PC-3 (cell line): ENCODE measurements around the gene DPF3. TPM values are rescaled to one million over a fixed set of nuclear protein-coding genes. Genes with fewer than 3 reads are reported as not detected.
A peak's percentile ranks its signal among the peaks of the same experiment; 100 is the strongest.

Experiments
- ATAC-seq: fragments of 200-7000 bp; cut with Tn5 transposase; 2 replicates; pipeline ENCODE4 v1.9.1; 2020; ENCODE audit warnings: mild to moderate bottlenecking, moderate library complexity
- BruUV-seq: library from RNA; stranded (reverse); fragments of 400-500 nt; replicated peaks from 2 replicates; lab custom pipeline; 2021; lab: Mats Ljungman, UMichigan
- CTCF ChIA-PET: fragments of 300-600 bp; sonication (Branson Sonifier 250); formaldehyde crosslinking; loops from one replicate; lab custom pipeline; 2022; ENCODE audit warnings: antibody characterized with exemption; lab: Charles Lee
- POLR2A ChIA-PET: fragments of 300-600 bp; sonication (Branson Sonifier 250); formaldehyde crosslinking; loops from one replicate; lab custom pipeline; 2022; ENCODE audit warnings: antibody characterized with exemption; ENCODE audit not compliant: unreplicated experiment; lab: Charles Lee
- DNase-seq: peaks from one replicate; pipeline ENCODE4 v3.0.0-alpha.2; 2015
- H2AFZ ChIP-seq: fragments of 300-600 bp; sonication (generic); 2 replicates; pipeline ENCODE4 v1.6.0; 2016; ENCODE audit warnings: antibody characterized with exemption, low read length
- H3F3A ChIP-seq: fragments of 300-600 bp; sonication (generic); one replicate; pipeline ENCODE4 v1.6.0; 2017; ENCODE audit warnings: antibody characterized with exemption, low read length, control low read depth, mild to moderate bottlenecking; ENCODE audit not compliant: unreplicated experiment
- H3K27ac ChIP-seq: fragments of 300-600 bp; sonication (generic); 2 replicates; pipeline ENCODE4 v1.5.1; 2016; ENCODE audit warnings: mild to moderate bottlenecking, low read length
- H3K27me3 ChIP-seq: fragments of 300-600 bp; sonication (generic); 2 replicates; pipeline ENCODE4 v1.6.1; 2016; ENCODE audit warnings: low read length, mixed read lengths
- H3K36me3 ChIP-seq: fragments of 300-600 bp; sonication (generic); 2 replicates; pipeline ENCODE4 v1.6.1; 2016; ENCODE audit warnings: low read depth, mixed run types, low read length, mixed read lengths
- H3K4me1 ChIP-seq: fragments of 300-600 bp; sonication (generic); 2 replicates; pipeline ENCODE4 v1.5.1; 2016; ENCODE audit warnings: low read length; ENCODE audit not compliant: insufficient read depth
- H3K4me2 ChIP-seq: fragments of 300-600 bp; sonication (generic); 2 replicates; pipeline ENCODE4 v1.6.0; 2016; ENCODE audit warnings: low read length
- H3K4me3 ChIP-seq: fragments of 300-600 bp; sonication (generic); 2 replicates; pipeline ENCODE4 v1.5.1; 2016; ENCODE audit warnings: mild to moderate bottlenecking, low read length, mixed read lengths
- H3K79me2 ChIP-seq: fragments of 300-600 bp; sonication (generic); 2 replicates; pipeline ENCODE4 v1.6.1; 2017; ENCODE audit warnings: low read length, mixed read lengths
- H3K9ac ChIP-seq: fragments of 300-600 bp; sonication (generic); 2 replicates; pipeline ENCODE4 v1.6.0; 2016; ENCODE audit warnings: mild to moderate bottlenecking, low read length
- H3K9me2 ChIP-seq: fragments of 300-600 bp; sonication (generic); replicated peaks from 2 replicates; pipeline ENCODE4 v1.6.1; 2016; ENCODE audit warnings: mixed run types, low read length, mixed read lengths
- H3K9me3 ChIP-seq: fragments of 300-600 bp; sonication (generic); 2 replicates; pipeline ENCODE4 v1.6.1; 2016; ENCODE audit warnings: low read length, mixed read lengths
- H4K20me1 ChIP-seq: fragments of 300-600 bp; sonication (generic); 2 replicates; pipeline ENCODE4 v1.6.1; 2016; ENCODE audit warnings: low read length, mixed read lengths
- EZH2 ChIP-seq: fragments of 300-600 bp; sonication (generic); IDR thresholded peaks from one replicate; pipeline ENCODE4 v1.6.1; 2017; ENCODE audit warnings: antibody characterized with exemption, mild to moderate bottlenecking, low read length; ENCODE audit not compliant: unreplicated experiment
- EZH2phosphoT487 ChIP-seq: fragments of 300-600 bp; sonication (generic); IDR thresholded peaks from 2 replicates; pipeline ENCODE4 v1.6.1; 2018; ENCODE audit warnings: mild to moderate bottlenecking, antibody characterized with exemption, low read length, borderline replicate concordance
- intact Hi-C: fragments of 100-400 bp; cut with micrococcal nuclease; formaldehyde crosslinking; loops from 2 replicates; pipeline ENCODE4 v1.9.0; 2023
- total RNA-seq: library from RNA; depleted of rRNA; stranded (reverse); fragments of >200 nt; gene quantifications from 2 replicates; pipeline ENCODE4 v1.2.3, GENCODE V29; 2014
- TF ChIP-seq, protein P1 (sequence below): fragments of 300-600 bp; sonication (generic); conservative IDR thresholded peaks from 2 replicates; pipeline ENCODE4 v1.5.1; 2017; ENCODE audit warnings: antibody characterized with exemption, low read depth, mild to moderate bottlenecking, low read length

DPF3 gene
- total RNA-seq, 1 experiment from 2014 or later, result 16.6 TPM

- no peaks in the 10 kb centered on the region for H3K36me3 ChIP-seq
- ATAC-seq (peak; percentile 30; the same call in 1 of the 2 replicates), DNase-seq (no peak)
- H3K27ac ChIP-seq, result no peak overlapping the region
- intact Hi-C loops, result no loop called here
- H3K27me3 ChIP-seq, result no peaks in the 10 kb centered on the region
- no peaks in the 10 kb centered on the region for H3K9me3 ChIP-seq
- H3K4me2 ChIP-seq, result no peak overlapping the region
- H3F3A ChIP-seq, result no peaks in the 10 kb centered on the region
- no peaks in the 10 kb centered on the region for H3K4me1 ChIP-seq
- no peaks in the 10 kb centered on the region for H3K9me2 ChIP-seq
- no peak overlapping the region for H3K9ac ChIP-seq
- BruUV-seq, result no TSS peak
- POLR2A ChIA-PET, result interaction anchor here (0.6 kb wide), 1 partner anchor 124 kb away, joined by 3 read pairs; no protein-coding TSS in a partner anchor
- H3K4me3 ChIP-seq, result no peak overlapping the region
- H2AFZ ChIP-seq, result no peak overlapping the region
- CTCF ChIA-PET, result no interaction called here
- TF ChIP-seq, protein P1, sequence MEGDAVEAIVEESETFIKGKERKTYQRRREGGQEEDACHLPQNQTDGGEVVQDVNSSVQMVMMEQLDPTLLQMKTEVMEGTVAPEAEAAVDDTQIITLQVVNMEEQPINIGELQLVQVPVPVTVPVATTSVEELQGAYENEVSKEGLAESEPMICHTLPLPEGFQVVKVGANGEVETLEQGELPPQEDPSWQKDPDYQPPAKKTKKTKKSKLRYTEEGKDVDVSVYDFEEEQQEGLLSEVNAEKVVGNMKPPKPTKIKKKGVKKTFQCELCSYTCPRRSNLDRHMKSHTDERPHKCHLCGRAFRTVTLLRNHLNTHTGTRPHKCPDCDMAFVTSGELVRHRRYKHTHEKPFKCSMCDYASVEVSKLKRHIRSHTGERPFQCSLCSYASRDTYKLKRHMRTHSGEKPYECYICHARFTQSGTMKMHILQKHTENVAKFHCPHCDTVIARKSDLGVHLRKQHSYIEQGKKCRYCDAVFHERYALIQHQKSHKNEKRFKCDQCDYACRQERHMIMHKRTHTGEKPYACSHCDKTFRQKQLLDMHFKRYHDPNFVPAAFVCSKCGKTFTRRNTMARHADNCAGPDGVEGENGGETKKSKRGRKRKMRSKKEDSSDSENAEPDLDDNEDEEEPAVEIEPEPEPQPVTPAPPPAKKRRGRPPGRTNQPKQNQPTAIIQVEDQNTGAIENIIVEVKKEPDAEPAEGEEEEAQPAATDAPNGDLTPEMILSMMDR, result no peak
- TF ChIP-seq EZH2, result no peak
- TF ChIP-seq EZH2phosphoT487, result no peak
- peaks cover 7% of the 10 kb centered on the region; the same call in 1 of the 2 replicates for H3K79me2 ChIP-seq
- H4K20me1 ChIP-seq, result no peaks in the 10 kb centered on the region
Observed at GRCh38 chr14:72788972-72789728, 104.8 kb downstream of the DPF3 start.

- Histone ChIP-seq H3K4me1 (no peaks in the 10 kb centered on the region), H3K27ac (no peak overlapping the region), H3K9me2 (no peaks in the 10 kb centered on the region), H3K4me2 (no peak overlapping the region), H2AFZ (no peak overlapping the region), H3K9me3 (no peaks in the 10 kb centered on the region), H3K27me3 (no peaks in the 10 kb centered on the region), H3K9ac (no peak overlapping the region), H4K20me1 (no peaks in the 10 kb centered on the region), H3F3A (no peaks in the 10 kb centered on the region), H3K36me3 (no peaks in the 10 kb centered on the region), H3K79me2 (peaks cover 7% of the 10 kb centered on the region; the same call in 1 of the 2 replicates), H3K4me3 (no peak overlapping the region)
- ChIA-PET CTCF (no interaction called here), POLR2A (no interaction called here)
- ATAC-seq, result no peak
- DNase-seq, result no peak
- no TSS peak for BruUV-seq
- intact Hi-C loops, result no loop called here
- TF ChIP-seq EZH2 (no peak), EZH2phosphoT487 (no peak)
- TF ChIP-seq, protein P1, result no peak
Observed at GRCh38 chr14:72788255-72788654, 105.6 kb downstream of the DPF3 start.

DNA sequence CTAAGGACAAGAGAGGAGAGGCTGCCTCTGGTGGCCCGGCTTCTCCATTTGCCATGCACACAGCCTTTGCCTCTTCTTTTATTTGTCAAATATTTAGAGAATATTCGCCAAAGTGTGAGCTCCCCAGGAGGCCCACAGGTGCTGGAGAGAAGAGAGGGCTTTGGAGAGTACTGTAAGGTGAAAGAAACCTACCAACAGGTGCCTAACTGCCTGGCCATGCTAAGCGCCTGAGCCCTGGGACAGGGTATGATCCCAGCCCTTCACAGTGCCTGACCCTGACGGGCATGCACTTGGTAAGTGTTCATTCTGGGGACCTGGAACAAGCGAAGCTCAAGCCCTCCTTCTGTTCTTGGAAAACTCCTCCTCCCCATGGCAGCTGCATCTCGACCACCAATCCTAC lies 106.1 kb downstream of the DPF3 start:
- ChIA-PET POLR2A (no interaction called here), CTCF (no interaction called here)
- Histone ChIP-seq H3K27me3 (no peaks in the 10 kb centered on the region), H3K4me2 (no peak overlapping the region), H3K9ac (no peak overlapping the region), H3K79me2 (peaks cover 7% of the 10 kb centered on the region; the same call in 1 of the 2 replicates), H4K20me1 (no peaks in the 10 kb centered on the region), H3K4me3 (no peak overlapping the region), H3F3A (no peaks in the 10 kb centered on the region), H3K9me2 (no peaks in the 10 kb centered on the region), H3K9me3 (no peaks in the 10 kb centered on the region), H3K36me3 (no peaks in the 10 kb centered on the region), H2AFZ (no peak overlapping the region), H3K4me1 (no peaks in the 10 kb centered on the region), H3K27ac (no peak overlapping the region)
- TF ChIP-seq EZH2phosphoT487, result no peak
- TF ChIP-seq, protein P1, result no peak
- TF ChIP-seq EZH2, result no peak
- DNase-seq (no peak), ATAC-seq (no peak)
- BruUV-seq, result no TSS peak
- intact Hi-C loops, result no loop called here
